COLO668 (cell line): Measurements from ENCODE around the gene LONP1.
"Not testable (repeated sequence)": the region's sequence is repeated elsewhere in the genome, so short reads cannot be mapped to it uniquely, and the experiment has no call there.

Experiments used
- DNase-seq: peaks from one replicate; lab custom pipeline; 2025; ENCODE audit not compliant: unreplicated experiment; lab: John Stamatoyannopoulos, UW

Gene LONP1

DNA sequence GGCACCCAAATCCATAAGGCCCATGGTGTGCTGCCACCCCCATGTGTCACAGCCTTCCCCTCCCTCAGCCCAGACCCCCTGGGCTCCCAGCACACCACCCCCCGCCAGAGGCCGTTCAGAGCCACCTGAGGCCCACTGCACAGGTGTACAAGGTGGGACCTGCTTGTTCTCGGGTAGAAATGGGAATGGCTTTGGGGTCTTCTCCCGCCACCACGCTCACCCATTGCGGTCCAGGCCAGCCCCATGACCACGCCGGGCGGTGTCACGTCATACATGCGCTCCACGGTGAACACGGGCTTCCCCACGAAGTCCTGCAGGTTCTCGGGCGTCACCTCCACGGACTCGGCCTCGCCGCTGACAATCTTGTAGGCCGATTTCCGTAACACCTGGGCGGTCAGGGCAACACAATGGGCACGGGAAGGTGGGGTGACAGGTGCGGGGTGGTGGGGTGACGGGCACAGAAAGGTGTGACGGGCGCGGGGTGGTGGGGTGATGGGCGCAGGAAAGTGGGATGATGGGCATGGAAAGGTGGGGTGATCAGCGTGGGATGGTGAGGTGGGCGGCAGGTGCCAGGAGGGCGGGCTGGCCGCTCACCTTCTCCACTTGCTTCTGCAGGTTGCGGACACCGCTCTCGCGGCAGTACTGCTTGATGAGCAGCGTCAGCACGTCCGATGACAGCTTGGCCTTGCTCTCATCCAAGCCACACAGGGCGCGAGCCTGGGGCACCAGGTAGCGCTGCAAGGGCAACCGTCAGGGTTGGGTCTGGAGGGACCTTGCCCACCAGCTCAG, 25.6 kb downstream of the LONP1 start:
- DNase-seq = no peak

DNA sequence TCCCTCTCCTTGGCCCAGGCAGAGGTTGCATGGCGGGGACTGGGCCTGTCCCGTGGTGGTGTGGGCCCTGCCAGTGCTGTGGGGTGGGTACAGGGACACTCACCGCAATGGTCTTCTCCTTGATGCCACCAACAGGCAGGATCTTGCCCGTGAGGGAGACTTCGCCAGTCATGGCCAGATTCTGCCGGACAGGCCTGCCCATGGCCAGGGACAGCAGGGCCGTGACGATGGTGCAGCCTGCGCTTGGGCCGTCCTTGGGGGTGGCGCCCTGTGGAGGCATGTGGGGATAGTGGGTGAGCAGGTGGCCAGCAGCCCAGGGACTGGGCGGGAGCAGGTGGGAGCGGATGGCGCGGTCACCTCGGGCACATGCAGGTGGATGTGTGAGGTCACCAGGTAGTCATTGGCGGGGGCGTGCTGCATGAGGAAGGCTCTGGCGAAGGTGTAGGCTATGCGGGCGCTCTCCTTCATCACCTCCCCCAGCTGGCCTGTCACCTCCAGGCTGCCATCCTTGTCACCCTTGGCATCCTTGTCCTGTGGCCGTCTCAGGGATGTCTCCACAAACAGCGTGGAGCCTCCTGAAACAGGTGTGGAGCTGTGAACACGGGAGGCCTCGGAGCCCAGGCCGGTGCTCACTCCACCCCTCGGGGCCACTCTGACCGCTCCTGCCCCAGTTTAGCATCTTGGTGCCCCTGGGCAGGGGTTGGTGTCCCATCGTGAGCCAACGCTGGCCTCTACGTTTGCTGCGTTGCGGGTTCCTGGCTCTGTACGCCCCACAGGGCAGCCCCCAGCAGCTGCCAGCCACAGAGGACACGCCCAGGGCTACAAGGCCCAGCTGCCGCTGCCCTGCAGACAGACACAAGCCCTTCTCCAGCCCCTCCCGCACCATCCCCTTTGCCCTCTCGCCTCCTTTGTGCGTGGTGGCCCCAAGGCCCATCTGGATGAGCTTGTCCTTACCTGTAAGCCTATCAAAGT, 26.5 kb downstream of the LONP1 start:
- peak; percentile 22 for DNase-seq

GRCh38 chr19:5692723-5693194, 27.2 kb downstream of the LONP1 start:
- no peak for DNase-seq

DNA sequence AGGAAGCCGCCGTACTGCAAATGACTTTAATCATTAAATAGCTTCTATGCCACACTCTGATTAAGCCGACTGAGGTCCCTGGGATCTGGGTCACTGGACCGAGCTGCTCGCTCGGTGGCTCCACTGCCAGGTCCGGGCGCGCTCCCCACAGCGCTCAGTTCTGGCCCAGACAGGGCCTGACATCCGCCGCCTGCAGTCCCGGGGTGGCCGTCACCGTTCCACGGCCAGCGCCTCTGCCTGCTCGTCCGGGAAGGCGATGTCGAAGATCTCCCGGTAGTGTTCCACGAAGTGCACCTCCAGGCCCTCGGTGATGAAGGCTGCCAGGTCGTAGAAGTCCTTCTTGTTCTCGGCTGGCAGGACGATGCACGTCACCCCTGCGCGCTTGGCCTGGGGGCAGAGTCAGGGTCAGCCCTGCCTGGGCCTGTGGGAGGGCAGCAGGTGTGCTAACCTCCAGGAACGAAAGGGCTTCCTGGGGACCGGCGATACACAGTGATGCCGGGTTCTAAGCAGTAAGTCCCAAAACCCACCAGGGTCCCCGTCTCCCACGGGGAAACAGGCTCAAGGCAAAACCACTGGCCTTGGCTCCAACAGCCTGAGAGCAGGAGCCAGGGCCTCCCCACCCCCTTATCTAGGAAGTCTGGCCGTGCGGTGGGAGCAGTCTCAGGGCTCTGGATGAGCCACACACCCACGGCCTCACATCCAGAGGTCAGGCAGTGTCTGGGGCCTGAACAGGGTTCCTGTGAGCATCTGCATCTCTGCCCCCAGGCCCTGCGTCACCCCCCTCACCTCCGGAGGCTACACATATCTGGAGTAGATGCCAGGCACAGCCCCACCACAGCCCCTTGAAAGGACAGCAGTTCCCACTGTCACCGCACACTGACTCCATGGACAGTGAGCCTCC, 27.9 kb downstream of the LONP1 start:
- no peak for DNase-seq

DNA sequence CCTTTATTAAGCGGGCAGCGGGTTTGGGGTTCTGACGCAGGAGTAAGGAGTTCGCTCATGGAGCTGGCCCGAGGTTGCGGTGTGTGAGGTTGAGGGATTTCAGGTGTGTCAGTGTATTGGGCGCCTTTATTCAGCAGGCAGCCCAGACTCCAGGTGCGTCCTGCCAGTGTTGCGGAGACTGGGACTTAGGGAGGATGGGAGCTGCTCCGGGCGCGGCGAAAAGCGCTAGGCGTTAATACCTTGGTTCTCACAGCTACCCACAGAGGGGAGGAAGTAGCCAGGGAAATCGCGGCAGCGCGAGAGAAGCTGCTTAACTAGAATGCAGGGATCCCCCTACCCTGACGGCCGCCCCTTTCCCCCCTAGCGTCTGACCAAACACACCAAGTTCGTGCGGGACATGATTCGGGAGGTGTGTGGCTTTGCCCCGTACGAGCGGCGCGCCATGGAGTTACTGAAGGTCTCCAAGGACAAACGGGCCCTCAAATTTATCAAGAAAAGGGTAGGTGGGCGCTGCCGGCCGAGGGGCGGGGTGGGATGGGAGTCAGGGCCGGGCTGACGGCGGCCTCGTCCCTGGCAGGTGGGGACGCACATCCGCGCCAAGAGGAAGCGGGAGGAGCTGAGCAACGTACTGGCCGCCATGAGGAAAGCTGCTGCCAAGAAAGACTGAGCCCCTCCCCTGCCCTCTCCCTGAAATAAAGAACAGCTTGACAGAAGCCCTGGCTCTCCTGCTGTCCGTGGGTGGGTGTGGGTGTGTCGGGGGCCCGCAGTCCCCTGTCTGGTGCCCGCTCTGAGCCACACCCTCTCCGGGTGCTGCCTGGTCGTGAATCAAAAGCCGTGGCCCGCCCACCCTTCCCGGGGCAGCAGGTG, 28.8 kb downstream of the LONP1 start:
- DNase-seq = peak; percentile 77

GRCh38 chr19:5690125-5690954, 29.6 kb downstream of the LONP1 start, which contains the start of gene RPL36:
Gene RPL36, plus strand, starts transcription at chr19:5690295. Its CDS starts 213 bp downstream, at chr19:5690508.
- peak; percentile 98 for DNase-seq

DNA sequence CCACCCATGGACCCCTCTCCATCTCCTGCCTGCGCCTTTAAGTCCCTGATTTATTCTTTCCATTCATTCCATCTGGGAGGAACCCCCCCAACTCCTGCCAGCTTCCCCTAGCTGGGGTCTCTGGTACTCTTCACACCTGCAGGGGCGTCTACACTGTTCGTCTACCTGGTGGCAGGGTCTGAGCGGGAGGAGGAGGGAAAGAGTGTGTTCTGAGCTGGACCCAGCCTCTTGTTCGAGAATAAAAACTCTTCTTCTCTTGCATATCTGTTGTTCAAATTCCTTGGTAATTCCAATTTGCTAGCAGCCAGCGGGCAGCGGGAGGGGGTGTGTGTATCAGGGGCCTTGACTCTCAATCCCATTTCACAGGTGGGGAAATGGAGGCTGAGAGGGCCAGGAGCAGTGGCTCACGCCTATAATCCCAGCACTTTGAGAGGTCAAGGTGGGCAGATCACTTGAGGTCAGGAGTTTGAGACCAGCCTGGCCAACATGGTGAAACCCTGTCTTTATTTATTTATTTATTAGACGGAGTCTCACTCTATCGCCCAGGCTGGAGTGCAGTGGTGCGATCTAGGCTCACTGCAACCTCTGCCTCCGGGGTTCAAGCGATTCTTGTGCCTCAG, 31.6 kb downstream of the LONP1 start:
- DNase-seq = not testable (repeated sequence)

DNA sequence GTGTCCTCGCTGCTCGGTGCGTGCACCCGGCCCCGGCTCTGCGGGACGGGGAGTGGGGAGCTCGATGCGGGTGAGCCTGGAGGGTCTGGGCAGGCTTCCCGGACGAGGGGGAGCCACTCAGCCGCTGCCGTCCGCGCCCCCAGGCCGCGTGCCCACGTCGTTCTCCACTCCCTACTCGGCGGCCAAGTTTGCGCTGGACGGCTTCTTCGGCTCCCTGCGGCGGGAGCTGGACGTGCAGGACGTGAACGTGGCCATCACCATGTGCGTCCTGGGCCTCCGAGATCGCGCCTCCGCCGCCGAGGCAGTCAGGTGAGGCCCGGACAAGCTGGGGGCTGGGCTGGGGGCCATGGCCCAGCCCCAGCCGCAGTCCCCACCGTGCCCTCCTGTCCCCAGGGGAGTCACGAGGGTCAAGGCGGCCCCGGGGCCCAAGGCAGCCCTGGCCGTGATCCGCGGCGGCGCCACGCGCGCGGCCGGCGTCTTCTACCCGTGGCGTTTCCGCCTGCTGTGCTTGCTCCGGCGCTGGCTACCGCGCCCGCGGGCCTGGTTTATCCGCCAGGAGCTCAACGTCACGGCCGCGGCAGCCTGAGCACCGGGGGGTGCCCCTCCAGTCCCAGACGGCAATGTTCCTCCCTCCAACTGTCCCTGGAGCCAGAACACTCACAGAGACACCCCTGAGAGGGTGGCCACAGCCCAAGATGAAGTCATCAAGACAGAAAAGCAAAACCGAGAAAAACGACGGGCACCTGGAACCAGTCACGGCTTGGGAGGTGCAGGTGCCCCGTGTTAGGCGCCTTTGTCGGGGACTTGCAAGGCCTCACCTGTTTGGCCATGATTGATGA, 32.4 kb downstream of the LONP1 start:
- DNase-seq = no peak

DNA sequence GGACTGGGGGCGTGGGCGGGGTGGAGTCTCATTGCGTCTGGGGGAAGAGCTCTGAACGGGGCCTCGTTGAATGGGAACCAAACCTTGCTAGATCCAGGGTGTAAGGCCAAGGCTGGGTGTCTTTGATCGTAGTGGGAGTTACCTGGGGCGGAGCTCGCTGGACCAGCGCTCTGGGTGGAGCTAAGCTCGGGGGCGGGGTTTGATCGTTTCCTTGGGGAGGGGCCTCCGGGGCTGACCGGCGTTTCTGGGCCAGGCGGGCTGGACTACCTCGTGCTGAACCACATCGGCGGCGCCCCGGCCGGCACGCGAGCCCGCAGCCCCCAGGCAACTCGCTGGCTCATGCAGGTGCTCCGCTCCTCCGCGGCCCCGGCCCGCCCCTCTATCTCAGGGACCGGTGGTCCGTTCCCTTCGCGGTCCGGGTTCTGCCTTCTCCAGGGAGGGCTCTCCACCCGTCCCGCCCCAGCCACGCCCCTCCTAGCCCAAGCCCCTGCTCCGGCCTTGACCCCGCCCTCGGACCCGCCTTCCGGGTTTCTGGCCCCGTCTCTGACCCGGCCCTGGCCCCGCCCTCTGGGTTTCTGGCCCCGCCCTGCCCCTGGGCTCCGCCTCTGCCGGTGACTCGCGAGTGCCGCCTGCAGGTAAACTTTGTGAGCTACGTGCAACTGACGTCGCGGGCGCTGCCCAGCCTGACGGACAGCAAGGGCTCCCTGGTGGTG, 33.1 kb downstream of the LONP1 start:
- peak; percentile 95 for DNase-seq

GRCh38 chr19:5686326-5686646, 33.7 kb downstream of the LONP1 start:
- DNase-seq = no peak

DNA sequence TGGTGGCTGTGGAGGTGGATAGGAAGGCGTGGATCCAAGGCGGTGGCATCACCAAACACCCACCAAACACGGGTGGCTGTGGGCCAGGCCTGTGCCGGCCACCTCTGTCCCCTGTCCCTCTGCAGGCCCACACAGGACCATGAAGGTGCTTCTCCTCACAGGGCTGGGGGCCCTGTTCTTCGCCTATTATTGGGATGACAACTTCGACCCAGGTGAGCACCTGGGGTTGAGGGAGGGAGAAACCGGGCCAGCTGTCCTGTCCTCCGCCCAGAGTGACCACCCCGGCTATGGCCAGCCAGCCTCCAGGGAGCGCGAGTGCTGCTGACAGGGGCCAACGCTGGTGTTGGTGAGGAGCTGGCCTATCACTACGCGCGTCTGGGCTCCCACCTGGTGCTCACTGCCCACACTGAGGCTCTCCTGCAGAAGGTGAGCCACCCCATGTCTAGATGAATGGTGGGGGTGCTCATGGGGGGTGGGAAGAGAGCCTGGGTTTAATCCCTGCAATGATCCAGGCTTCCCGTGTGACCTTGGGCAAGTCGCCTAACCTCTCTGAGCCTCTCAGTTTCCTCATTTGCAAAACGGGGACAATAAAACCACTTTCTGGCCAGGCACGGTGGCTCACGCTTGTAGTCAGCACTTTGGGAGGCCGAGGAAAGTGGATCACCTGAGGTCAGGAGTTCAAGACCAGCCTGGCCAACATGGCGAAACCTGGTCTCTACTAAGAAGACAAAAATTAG, 35.1 kb downstream of the LONP1 start:
- no peak for DNase-seq

DNA sequence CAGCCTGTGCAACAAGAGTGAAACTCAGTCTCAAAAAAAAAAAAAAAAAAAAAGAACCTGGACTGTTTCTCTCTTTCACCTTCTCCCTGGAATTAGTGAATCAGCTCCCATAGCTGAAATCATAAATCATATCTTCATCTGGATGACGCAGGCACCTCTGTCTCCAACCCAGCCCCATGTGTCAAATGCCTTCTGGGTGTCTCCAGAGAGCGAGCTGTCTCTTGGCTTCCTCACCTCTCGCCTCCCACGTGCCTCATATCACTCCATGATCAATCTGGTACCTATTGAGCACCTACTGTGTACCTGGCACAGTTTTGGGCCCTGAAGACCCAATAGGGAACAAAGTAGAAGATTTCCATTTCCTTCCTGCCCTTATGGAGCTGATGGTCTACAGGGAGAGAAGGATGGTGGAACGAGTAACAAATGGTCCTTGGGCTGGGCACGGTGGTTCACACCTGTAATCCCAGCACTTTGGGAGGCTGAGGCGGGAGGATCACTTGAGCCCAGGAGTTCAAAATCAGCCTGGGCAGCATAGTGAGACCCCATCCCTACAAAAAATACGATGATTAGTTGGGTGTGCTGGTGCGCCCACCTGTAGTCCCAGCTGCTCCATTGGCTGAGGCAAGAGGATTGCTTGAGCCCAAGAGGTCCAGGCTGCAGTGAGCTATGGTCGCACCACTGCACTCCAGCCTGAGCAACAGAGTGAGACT, 36.6 kb downstream of the LONP1 start:
- DNase-seq = no peak

GRCh38 chr19:5682107-5682482, 37.9 kb downstream of the LONP1 start:
- no peak for DNase-seq

DNA sequence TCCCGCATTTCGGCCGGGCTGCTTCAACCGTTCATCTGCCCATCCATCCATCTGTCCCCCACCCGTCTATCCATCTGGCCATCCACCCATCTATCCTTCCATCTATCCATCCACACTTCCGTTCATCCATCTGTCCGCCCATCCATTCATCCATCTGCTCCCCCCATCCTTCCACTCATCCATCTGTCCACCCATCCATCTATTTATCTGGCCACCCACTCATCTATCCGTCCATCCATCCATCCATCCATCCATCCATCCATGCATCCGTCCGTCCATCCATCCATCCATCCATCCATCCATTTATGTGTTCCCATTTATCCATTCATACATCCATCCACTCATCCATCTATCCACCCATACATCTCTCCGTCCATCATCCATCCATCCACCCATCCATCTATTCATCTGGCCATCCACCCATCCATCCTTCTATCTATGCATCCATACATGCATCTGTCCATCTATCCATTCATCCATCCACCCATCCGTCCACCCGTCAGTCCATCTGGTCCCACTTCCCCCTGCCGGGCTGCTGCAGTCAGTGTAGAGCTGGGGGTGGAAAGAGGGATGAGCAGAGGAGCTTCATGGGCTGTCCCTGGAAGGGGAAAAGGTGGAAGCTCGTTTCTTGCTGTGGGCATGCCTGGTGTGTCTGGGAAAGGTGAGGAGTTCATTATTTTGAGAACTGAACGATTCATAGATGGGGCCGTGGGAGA, 38.4 kb downstream of the LONP1 start:
- no peak for DNase-seq
